Measurements from ENCODE around the gene LUC7L2.
"Not testable (repeated sequence)": the region's sequence is repeated elsewhere in the genome, so short reads cannot be mapped to it uniquely, and the experiment has no call there.

GRCh38 chr7:139333443-139333842 is 26.3 kb upstream of the LUC7L2 start:
- not testable (repeated sequence) for TF ChIP-seq EZH2 (IDR thresholded peaks at IDR 0.05; ENCODE audit: insufficient read depth, low read length); CTCF (IDR thresholded peaks at IDR 0.05; ENCODE audit: insufficient read depth, low read depth, low read length)
